Measurements from ENCODE around the gene PLXDC1.
A peak's percentile ranks its signal among the peaks of the same experiment; 100 is the strongest.

The PLXDC1 gene

GRCh38 chr17:39118674-39119419, 32.6 kb downstream of the PLXDC1 start:
- Histone ChIP-seq H3K27ac (ENCODE audit: low read length) (peak overlapping the region; percentile 36), H3K4me2 (ENCODE audit: low read length) (peak overlapping the region; percentile 49)
- no peak for TF ChIP-seq EZH2phosphoT487 (IDR thresholded peaks at IDR 0.05; ENCODE audit: low read depth)
- no peak for TF ChIP-seq CTCF (IDR thresholded peaks at IDR 0.05; ENCODE audit: low read depth, low read length)

DNA sequence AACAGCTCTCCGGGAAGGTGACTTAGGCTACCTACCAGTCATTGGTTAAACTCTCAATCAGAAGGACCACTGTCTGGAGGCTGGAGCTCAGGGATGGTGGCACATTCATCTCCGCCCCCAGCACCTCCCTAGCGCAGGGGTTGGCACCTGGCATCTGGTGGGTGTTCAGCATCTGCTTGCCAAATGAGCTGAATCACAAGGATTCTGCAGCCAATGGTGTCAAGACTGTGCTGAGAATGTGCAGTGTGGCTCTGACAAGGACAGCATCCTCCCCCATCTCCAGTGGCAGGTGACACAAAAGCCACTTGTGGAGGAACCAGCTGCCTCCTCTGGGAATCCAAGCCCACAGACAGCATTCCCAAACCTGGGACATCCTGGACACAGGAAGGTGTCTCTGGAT, 35.2 kb downstream of the PLXDC1 start:
- H3K9me3 ChIP-seq (ENCODE audit: insufficient read depth, low read length) = no peaks in the 10 kb centered on the region
- H3K4me1 ChIP-seq (ENCODE audit: low read length) = peaks cover 15% of the 10 kb centered on the region
- no peak overlapping the region for H3K9ac ChIP-seq (ENCODE audit: low read length)
- H3K27me3 ChIP-seq (ENCODE audit: low read depth, low read length) = peaks cover 9% of the 10 kb centered on the region; the same call in 1 of the 2 replicates
- H3K4me2 ChIP-seq (ENCODE audit: low read length) = no peak overlapping the region
- no peaks in the 10 kb centered on the region for H3K79me2 ChIP-seq (ENCODE audit: low read length)
- H2AFZ ChIP-seq (ENCODE audit: low read depth, low read length) = no peak overlapping the region
- TF ChIP-seq CTCF (IDR thresholded peaks at IDR 0.05; ENCODE audit: low read depth, low read length) = no peak
- no peak for TF ChIP-seq EZH2phosphoT487 (IDR thresholded peaks at IDR 0.05; ENCODE audit: low read depth)
- no peaks in the 10 kb centered on the region for H3K36me3 ChIP-seq (replicated peaks; ENCODE audit: low read depth, low read length)
- no peak overlapping the region for H3K27ac ChIP-seq (ENCODE audit: low read length)
- H4K20me1 ChIP-seq (ENCODE audit: insufficient read depth, low read length) = no peaks in the 10 kb centered on the region
- H3K4me3 ChIP-seq (ENCODE audit: low read length) = no peak overlapping the region

More at GRCh38 chr17:39118674-39119419, 32.6 kb downstream of the PLXDC1 start:
- H3K79me2 ChIP-seq (ENCODE audit: low read length) = no peaks in the 10 kb centered on the region
- no peak overlapping the region for H3K9ac ChIP-seq (ENCODE audit: low read length)
- no peaks in the 10 kb centered on the region for H4K20me1 ChIP-seq (ENCODE audit: insufficient read depth, low read length)
- no peaks in the 10 kb centered on the region for H3K9me3 ChIP-seq (ENCODE audit: insufficient read depth, low read length)
- H3K36me3 ChIP-seq (replicated peaks; ENCODE audit: low read depth, low read length) = no peaks in the 10 kb centered on the region
- H3K4me1 ChIP-seq (ENCODE audit: low read length) = peaks cover 15% of the 10 kb centered on the region
- peak overlapping the region; percentile 32 for H3K4me3 ChIP-seq (ENCODE audit: low read length)
- no peak overlapping the region for H2AFZ ChIP-seq (ENCODE audit: low read depth, low read length)
- H3K27me3 ChIP-seq (ENCODE audit: low read depth, low read length) = peaks cover 8% of the 10 kb centered on the region; the same call in 1 of the 2 replicates

GRCh38 chr17:39115135-39115534, 36.3 kb downstream of the PLXDC1 start:
- TF ChIP-seq CTCF (IDR thresholded peaks at IDR 0.05; ENCODE audit: low read depth, low read length) = no peak
- no peak for TF ChIP-seq EZH2phosphoT487 (IDR thresholded peaks at IDR 0.05; ENCODE audit: low read depth)
- H3K27ac ChIP-seq (ENCODE audit: low read length) = no peak overlapping the region
- H3K4me3 ChIP-seq (ENCODE audit: low read length) = no peak overlapping the region
- no peaks in the 10 kb centered on the region for H3K36me3 ChIP-seq (replicated peaks; ENCODE audit: low read depth, low read length)
- H3K79me2 ChIP-seq (ENCODE audit: low read length) = no peaks in the 10 kb centered on the region
- no peak overlapping the region for H3K4me2 ChIP-seq (ENCODE audit: low read length)
- H3K9me3 ChIP-seq (ENCODE audit: insufficient read depth, low read length) = no peaks in the 10 kb centered on the region
- no peak overlapping the region for H2AFZ ChIP-seq (ENCODE audit: low read depth, low read length)
- H3K4me1 ChIP-seq (ENCODE audit: low read length) = peaks cover 15% of the 10 kb centered on the region
- H3K27me3 ChIP-seq (ENCODE audit: low read depth, low read length) = peaks cover 9% of the 10 kb centered on the region; the same call in 1 of the 2 replicates
- H4K20me1 ChIP-seq (ENCODE audit: insufficient read depth, low read length) = no peaks in the 10 kb centered on the region
- no peak overlapping the region for H3K9ac ChIP-seq (ENCODE audit: low read length)

GRCh38 chr17:39114723-39115122, 36.7 kb downstream of the PLXDC1 start:
- Histone ChIP-seq H3K27me3 (ENCODE audit: low read depth, low read length) (peaks cover 9% of the 10 kb centered on the region; the same call in 1 of the 2 replicates), H3K4me2 (ENCODE audit: low read length) (no peak overlapping the region), H3K36me3 (replicated peaks; ENCODE audit: low read depth, low read length) (no peaks in the 10 kb centered on the region), H3K4me1 (ENCODE audit: low read length) (peaks cover 15% of the 10 kb centered on the region), H3K4me3 (ENCODE audit: low read length) (no peak overlapping the region), H3K27ac (ENCODE audit: low read length) (no peak overlapping the region), H3K79me2 (ENCODE audit: low read length) (no peaks in the 10 kb centered on the region), H4K20me1 (ENCODE audit: insufficient read depth, low read length) (no peaks in the 10 kb centered on the region), H2AFZ (ENCODE audit: low read depth, low read length) (no peak overlapping the region), H3K9me3 (ENCODE audit: insufficient read depth, low read length) (no peaks in the 10 kb centered on the region), H3K9ac (ENCODE audit: low read length) (no peak overlapping the region)
- TF ChIP-seq CTCF (IDR thresholded peaks at IDR 0.05; ENCODE audit: low read depth, low read length) = no peak
- TF ChIP-seq EZH2phosphoT487 (IDR thresholded peaks at IDR 0.05; ENCODE audit: low read depth) = no peak
